Measurements from ENCODE around the gene NOS1. TPM values are rescaled to one million over a fixed set of nuclear protein-coding genes. Genes with fewer than 3 reads are reported as not detected.

NOS1 gene
- total RNA-seq, 1 experiment from 2014 or later = not detected

GRCh38 chr12:117350140-117350539 is 11.3 kb downstream of the NOS1 start:
- intact Hi-C loops (cut with micrococcal nuclease) = no loop called here
- POLR2A ChIA-PET = interaction anchor here (0.7 kb wide), 2 partner anchors 13 to 117 kb away, joined by 3 to 4 read pairs; no protein-coding TSS in a partner anchor
- Mint-ChIP-seq H3K4me1 (ENCODE audit: insufficient read depth, unreplicated experiment) (no peaks in the 10 kb centered on the region), H3K9me3 (ENCODE audit: unreplicated experiment) (peaks cover 9% of the 10 kb centered on the region), H3K27me3 (ENCODE audit: insufficient read depth, unreplicated experiment) (no peaks in the 10 kb centered on the region), H3K36me3 (ENCODE audit: insufficient read depth, unreplicated experiment) (no peaks in the 10 kb centered on the region), H3K4me3 (ENCODE audit: unreplicated experiment) (no peak overlapping the region), H3K27ac (ENCODE audit: low read depth, unreplicated experiment) (no peak overlapping the region)
- BruUV-seq (replicated peaks) = no TSS peak
- DNase-seq (ENCODE audit: unreplicated experiment) = peak; percentile 53
- CTCF ChIA-PET = interaction anchor here (0.5 kb wide), 1 partner anchor 326 kb away, joined by 4 read pairs; no protein-coding TSS in a partner anchor
- TF ChIP-seq, protein P1, sequence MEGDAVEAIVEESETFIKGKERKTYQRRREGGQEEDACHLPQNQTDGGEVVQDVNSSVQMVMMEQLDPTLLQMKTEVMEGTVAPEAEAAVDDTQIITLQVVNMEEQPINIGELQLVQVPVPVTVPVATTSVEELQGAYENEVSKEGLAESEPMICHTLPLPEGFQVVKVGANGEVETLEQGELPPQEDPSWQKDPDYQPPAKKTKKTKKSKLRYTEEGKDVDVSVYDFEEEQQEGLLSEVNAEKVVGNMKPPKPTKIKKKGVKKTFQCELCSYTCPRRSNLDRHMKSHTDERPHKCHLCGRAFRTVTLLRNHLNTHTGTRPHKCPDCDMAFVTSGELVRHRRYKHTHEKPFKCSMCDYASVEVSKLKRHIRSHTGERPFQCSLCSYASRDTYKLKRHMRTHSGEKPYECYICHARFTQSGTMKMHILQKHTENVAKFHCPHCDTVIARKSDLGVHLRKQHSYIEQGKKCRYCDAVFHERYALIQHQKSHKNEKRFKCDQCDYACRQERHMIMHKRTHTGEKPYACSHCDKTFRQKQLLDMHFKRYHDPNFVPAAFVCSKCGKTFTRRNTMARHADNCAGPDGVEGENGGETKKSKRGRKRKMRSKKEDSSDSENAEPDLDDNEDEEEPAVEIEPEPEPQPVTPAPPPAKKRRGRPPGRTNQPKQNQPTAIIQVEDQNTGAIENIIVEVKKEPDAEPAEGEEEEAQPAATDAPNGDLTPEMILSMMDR (IDR thresholded peaks at IDR 0.05; ENCODE audit: unreplicated experiment) = no peak

GRCh38 chr12:117347588-117347987 is 13.8 kb downstream of the NOS1 start:
- peaks cover 7% of the 10 kb centered on the region for H3K9me3 Mint-ChIP-seq (ENCODE audit: unreplicated experiment)
- peaks cover 5% of the 10 kb centered on the region for H3K4me1 Mint-ChIP-seq (ENCODE audit: insufficient read depth, unreplicated experiment)
- H3K36me3 Mint-ChIP-seq (ENCODE audit: insufficient read depth, unreplicated experiment) = no peaks in the 10 kb centered on the region
- no peak overlapping the region for H3K4me3 Mint-ChIP-seq (ENCODE audit: unreplicated experiment)
- no TSS peak for BruUV-seq (replicated peaks)
- intact Hi-C loops (cut with micrococcal nuclease) = no loop called here
- no peak overlapping the region for H3K27ac Mint-ChIP-seq (ENCODE audit: low read depth, unreplicated experiment)
- DNase-seq (ENCODE audit: unreplicated experiment) = peak; percentile 51
- POLR2A ChIA-PET = interaction anchor here (1.0 kb wide), 1 partner anchor 13 kb away, joined by 5 read pairs; no protein-coding TSS in a partner anchor
- CTCF ChIA-PET = interaction anchor here (0.5 to 1.8 kb wide), 3 partner anchors 20 to 502 kb away, joined by 3 to 16 read pairs (median 7); no protein-coding TSS in a partner anchor
- TF ChIP-seq, protein P1 (IDR thresholded peaks at IDR 0.05; ENCODE audit: unreplicated experiment) = no peak
- H3K27me3 Mint-ChIP-seq (ENCODE audit: insufficient read depth, unreplicated experiment) = no peaks in the 10 kb centered on the region

DNA sequence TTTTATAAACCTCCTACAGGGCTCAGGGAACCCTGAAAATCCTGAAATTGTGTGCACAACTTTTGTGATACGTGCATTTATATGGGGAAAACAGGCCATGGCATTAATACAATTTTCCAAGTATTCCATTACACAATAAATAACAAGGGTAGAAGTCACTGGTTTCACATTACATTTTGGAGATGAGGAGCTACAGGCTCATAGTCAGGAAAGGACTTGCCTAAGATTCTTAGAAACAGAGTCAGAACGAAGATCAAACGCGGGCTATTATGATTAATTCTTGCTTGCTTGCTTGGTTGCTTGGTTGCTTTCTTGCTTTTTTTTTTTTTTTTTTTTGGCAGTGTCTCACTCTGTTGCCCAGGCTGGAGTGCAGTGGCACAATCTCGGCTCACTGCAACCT is 16.7 kb downstream of the NOS1 start:
- H3K27ac Mint-ChIP-seq (ENCODE audit: low read depth, unreplicated experiment) = no peak overlapping the region
- no peak overlapping the region for H3K4me3 Mint-ChIP-seq (ENCODE audit: unreplicated experiment)
- no peaks in the 10 kb centered on the region for H3K27me3 Mint-ChIP-seq (ENCODE audit: insufficient read depth, unreplicated experiment)
- peaks cover 5% of the 10 kb centered on the region for H3K4me1 Mint-ChIP-seq (ENCODE audit: insufficient read depth, unreplicated experiment)
- intact Hi-C loops (cut with micrococcal nuclease) = no loop called here
- TF ChIP-seq, protein P1 (IDR thresholded peaks at IDR 0.05; ENCODE audit: unreplicated experiment) = no peak
- ChIA-PET CTCF (interaction anchor here (0.6 to 3.4 kb wide), 7 partner anchors 13 to 513 kb away, joined by 3 to 9 read pairs (median 3); no protein-coding TSS in a partner anchor), POLR2A (interaction anchor here (1.3 to 2.5 kb wide), 3 partner anchors 9 to 22 kb away, joined by 3 to 8 read pairs (median 6); no protein-coding TSS in a partner anchor)
- BruUV-seq (replicated peaks) = no TSS peak
- H3K9me3 Mint-ChIP-seq (ENCODE audit: unreplicated experiment) = peaks cover 14% of the 10 kb centered on the region
- H3K36me3 Mint-ChIP-seq (ENCODE audit: insufficient read depth, unreplicated experiment) = no peaks in the 10 kb centered on the region
- DNase-seq (ENCODE audit: unreplicated experiment) = peak; percentile 91

GRCh38 chr12:117343849-117344248 is 17.6 kb downstream of the NOS1 start:
- TF ChIP-seq, protein P1 (IDR thresholded peaks at IDR 0.05; ENCODE audit: unreplicated experiment) = no peak
- ChIA-PET POLR2A (interaction anchor here (0.6 to 2.5 kb wide), 6 partner anchors 8 to 573 kb away, joined by 3 to 8 read pairs (median 3); no protein-coding TSS in a partner anchor), CTCF (interaction anchor here (0.6 to 3.4 kb wide), 5 partner anchors 108 to 1032 kb away, joined by 3 to 9 read pairs (median 3); partner anchors contain the start of gene SUDS3)
- peaks cover 5% of the 10 kb centered on the region for H3K4me1 Mint-ChIP-seq (ENCODE audit: insufficient read depth, unreplicated experiment)
- no TSS peak for BruUV-seq (replicated peaks)
- no peaks in the 10 kb centered on the region for H3K27me3 Mint-ChIP-seq (ENCODE audit: insufficient read depth, unreplicated experiment)
- no peak overlapping the region for H3K4me3 Mint-ChIP-seq (ENCODE audit: unreplicated experiment)
- peaks cover 14% of the 10 kb centered on the region for H3K9me3 Mint-ChIP-seq (ENCODE audit: unreplicated experiment)
- no peak overlapping the region for H3K27ac Mint-ChIP-seq (ENCODE audit: low read depth, unreplicated experiment)
- no peak for DNase-seq (ENCODE audit: unreplicated experiment)
- H3K36me3 Mint-ChIP-seq (ENCODE audit: insufficient read depth, unreplicated experiment) = no peaks in the 10 kb centered on the region
- intact Hi-C loops (cut with micrococcal nuclease) = no loop called here
